Measurements from ENCODE around the gene GALNT18. TPM values are rescaled to one million over a fixed set of nuclear protein-coding genes. Genes with fewer than 3 reads are reported as not detected.

GALNT18 gene
- total and polyA plus RNA-seq, 2 experiments from 2014 or later: 4.3 to 10.8 TPM

DNA sequence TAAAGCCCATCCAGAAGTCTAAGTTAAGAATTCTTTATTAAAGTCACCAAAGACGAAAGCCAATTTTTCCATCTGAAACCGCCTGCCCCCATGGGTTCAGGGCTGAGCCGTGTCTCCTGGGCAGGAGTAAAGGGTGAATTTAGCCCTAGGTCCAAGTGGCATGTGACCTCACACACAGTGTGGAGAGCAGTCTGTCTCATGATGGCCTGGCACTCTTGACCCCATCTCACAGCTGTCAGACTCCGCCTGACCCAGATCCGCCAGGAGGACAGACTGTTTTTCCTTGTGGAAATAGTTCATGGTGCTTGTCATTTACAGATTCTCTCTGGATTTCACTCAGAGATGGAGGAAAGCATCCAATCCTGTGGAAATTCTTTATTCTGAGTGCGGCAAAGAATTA is 109.7 kb downstream of the GALNT18 start:
- no peaks in the 10 kb centered on the region for H3F3A ChIP-seq (replicated peaks; ENCODE audit: low read depth)
- Mint-ChIP-seq H3K9me3 (no peaks in the 10 kb centered on the region), H3K4me1 (peaks cover 39% of the 10 kb centered on the region; the same call in 2 of the 3 replicates), H3K27me3 (ENCODE audit: insufficient read depth, low read depth, poor library complexity) (no peaks in the 10 kb centered on the region), H3K36me3 (ENCODE audit: low read depth) (no peaks in the 10 kb centered on the region), H3K27ac (no peak overlapping the region), H3K4me3 (no peak overlapping the region)
- no peaks in the 10 kb centered on the region; the same call in 1 of the 2 replicates for H3K79me2 ChIP-seq (replicated peaks; ENCODE audit: insufficient read depth)
- no peak overlapping the region for H2AFZ ChIP-seq
- H3K27me3 ChIP-seq (ENCODE audit: insufficient read depth): no peaks in the 10 kb centered on the region
- H3K9me2 ChIP-seq (ENCODE audit: insufficient read depth): no peaks in the 10 kb centered on the region
- H3K27ac ChIP-seq (ENCODE audit: low read depth): no peak overlapping the region
- no peaks in the 10 kb centered on the region for H4K20me1 ChIP-seq (replicated peaks; ENCODE audit: insufficient read depth)
- DNase-seq (ENCODE audit: low spot score) (no peak), ATAC-seq (no peak)
- TF ChIP-seq ZNF462 (CRISPR knock-in tag; IDR thresholded peaks at IDR 0.05): no peak
- H3K4me3 ChIP-seq: no peak overlapping the region
- H3K4me1 ChIP-seq (ENCODE audit: insufficient read depth): peaks cover 9% of the 10 kb centered on the region; the same call in 1 of the 2 replicates
- no peak overlapping the region for H3K4me2 ChIP-seq
- no peaks in the 10 kb centered on the region for H3K36me3 ChIP-seq (ENCODE audit: insufficient read depth)

DNA sequence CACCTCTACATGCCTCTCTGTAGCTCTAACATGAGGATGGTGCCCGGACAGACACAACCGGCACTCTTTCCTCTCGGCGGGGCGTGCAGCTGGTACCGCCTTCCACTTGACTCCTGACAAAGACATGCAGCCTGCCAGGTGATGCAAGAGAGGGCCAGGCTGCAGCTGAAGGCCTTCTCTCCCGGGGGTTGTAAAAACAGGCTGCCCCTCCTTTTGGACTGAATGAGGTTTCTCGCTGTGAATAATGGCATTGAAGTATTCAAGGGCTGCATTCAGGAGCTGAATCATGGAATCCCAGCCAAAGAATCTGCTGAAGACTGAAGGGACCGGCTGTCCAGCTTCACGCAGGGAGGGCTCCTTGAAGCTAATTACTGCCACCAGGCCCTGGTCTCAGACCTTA is 110.9 kb downstream of the GALNT18 start:
- Mint-ChIP-seq H3K4me3 (no peak overlapping the region), H3K9me3 (no peaks in the 10 kb centered on the region), H3K27me3 (ENCODE audit: insufficient read depth, low read depth, poor library complexity) (no peaks in the 10 kb centered on the region), H3K27ac (no peak overlapping the region), H3K4me1 (peaks cover 39% of the 10 kb centered on the region; the same call in 2 of the 3 replicates), H3K36me3 (ENCODE audit: low read depth) (no peaks in the 10 kb centered on the region)
- no peak for TF ChIP-seq EZH2 (IDR thresholded peaks at IDR 0.05; ENCODE audit: low read depth, unreplicated experiment)
- Histone ChIP-seq H3K27me3 (ENCODE audit: insufficient read depth) (no peaks in the 10 kb centered on the region), H3K9me2 (ENCODE audit: insufficient read depth) (no peaks in the 10 kb centered on the region), H3K79me2 (replicated peaks; ENCODE audit: insufficient read depth) (no peaks in the 10 kb centered on the region; the same call in 1 of the 2 replicates), H3K4me1 (ENCODE audit: insufficient read depth) (peaks cover 9% of the 10 kb centered on the region; the same call in 1 of the 2 replicates), H3K36me3 (ENCODE audit: insufficient read depth) (no peaks in the 10 kb centered on the region), H3K4me2 (no peak overlapping the region), H3K4me3 (no peak overlapping the region), H2AFZ (no peak overlapping the region), H3F3A (replicated peaks; ENCODE audit: low read depth) (no peaks in the 10 kb centered on the region), H4K20me1 (replicated peaks; ENCODE audit: insufficient read depth) (no peaks in the 10 kb centered on the region), H3K27ac (ENCODE audit: low read depth) (no peak overlapping the region)
- ATAC-seq: peak; percentile 45
- peak; percentile 5 for DNase-seq (ENCODE audit: low spot score)
